Measurements from ENCODE around the gene MRPL21. TPM values are rescaled to one million over a fixed set of nuclear protein-coding genes. Genes with fewer than 3 reads are reported as not detected.
A peak's percentile ranks its signal among the peaks of the same experiment; 100 is the strongest.
"Not testable (repeated sequence)": the region's sequence is repeated elsewhere in the genome, so short reads cannot be mapped to it uniquely, and the experiment has no call there.

MRPL21 gene
- polyA plus RNA-seq, 1 donor (not counting 4 experiments of a cell fraction or from before 2014, with no cell fraction given) = 120 TPM

DNA sequence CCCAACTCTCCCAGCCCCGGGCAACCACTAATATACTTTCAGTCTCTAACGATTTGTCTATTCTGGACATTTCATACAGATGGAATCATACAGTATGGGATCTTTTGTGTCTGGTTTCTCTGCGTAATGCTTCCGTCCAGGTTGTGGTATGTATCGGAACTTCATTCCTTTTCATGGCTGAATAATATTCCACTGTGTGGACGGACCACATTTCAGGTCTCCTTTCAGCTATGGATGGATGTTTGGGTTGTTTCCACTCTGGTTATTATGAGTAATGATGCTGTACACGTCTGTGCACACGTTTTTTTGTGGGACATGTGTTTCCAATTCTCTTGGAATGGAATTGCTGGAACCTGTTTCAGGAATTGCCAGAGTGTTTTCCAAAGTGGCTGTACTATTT, 44.5 kb downstream of the MRPL21 start:
- Histone ChIP-seq H3K9me3 (ENCODE audit: control insufficient read depth, low read depth, low read length) (peaks cover 4% of the 10 kb centered on the region), H3K4me2 (ENCODE audit: control insufficient read depth, extremely low read depth, insufficient read depth, low read depth, low read length) (no peak overlapping the region), H3K9ac (ENCODE audit: control insufficient read depth, extremely low read depth, insufficient read depth, low read length) (no peak overlapping the region), H3K36me3 (ENCODE audit: control insufficient read depth in 2 of 2, extremely low read depth in 1 of 2, insufficient read depth in 2 of 2, low read length in 2 of 2) (no peaks in the 10 kb centered on the region), H3K27ac (ENCODE audit: control insufficient read depth, insufficient read depth, low read length) (no peak overlapping the region), H3K4me3 (ENCODE audit: control insufficient read depth in 2 of 3, extremely low read depth in 1 of 3, insufficient read depth in 2 of 3, low read depth in 1 of 3, low read length in 3 of 3) (no peak overlapping the region), H3K79me2 (ENCODE audit: control insufficient read depth, insufficient read depth, low read length) (no peaks in the 10 kb centered on the region), H3K4me1 (ENCODE audit: control insufficient read depth, extremely low read depth, insufficient read depth, low read length) (peaks cover 2% of the 10 kb centered on the region), H3K9me1 (ENCODE audit: control insufficient read depth, extremely low read depth, insufficient read depth, low read length) (no peaks in the 10 kb centered on the region), H2AFZ (ENCODE audit: control insufficient read depth, low read length) (no peak overlapping the region), H4K20me1 (ENCODE audit: control insufficient read depth, extremely low read depth, insufficient read depth, low read length) (no peaks in the 10 kb centered on the region), H3K27me3 (ENCODE audit: control insufficient read depth, extremely low read depth, insufficient read depth, low read length) (peaks cover 16% of the 10 kb centered on the region)
- DNase-seq (ENCODE audit: low read depth, low spot score) (no peak), FAIRE-seq (no peak)
- dilution Hi-C loops (cut with MboI; ENCODE audit: extremely low pct_ligation_motif_present, low sequenced_read_pairs) = no loop called here
- TF ChIP-seq EZH2 (IDR thresholded peaks at IDR 0.05; ENCODE audit: low read length) = no peak
- TF ChIP-seq, protein P1, sequence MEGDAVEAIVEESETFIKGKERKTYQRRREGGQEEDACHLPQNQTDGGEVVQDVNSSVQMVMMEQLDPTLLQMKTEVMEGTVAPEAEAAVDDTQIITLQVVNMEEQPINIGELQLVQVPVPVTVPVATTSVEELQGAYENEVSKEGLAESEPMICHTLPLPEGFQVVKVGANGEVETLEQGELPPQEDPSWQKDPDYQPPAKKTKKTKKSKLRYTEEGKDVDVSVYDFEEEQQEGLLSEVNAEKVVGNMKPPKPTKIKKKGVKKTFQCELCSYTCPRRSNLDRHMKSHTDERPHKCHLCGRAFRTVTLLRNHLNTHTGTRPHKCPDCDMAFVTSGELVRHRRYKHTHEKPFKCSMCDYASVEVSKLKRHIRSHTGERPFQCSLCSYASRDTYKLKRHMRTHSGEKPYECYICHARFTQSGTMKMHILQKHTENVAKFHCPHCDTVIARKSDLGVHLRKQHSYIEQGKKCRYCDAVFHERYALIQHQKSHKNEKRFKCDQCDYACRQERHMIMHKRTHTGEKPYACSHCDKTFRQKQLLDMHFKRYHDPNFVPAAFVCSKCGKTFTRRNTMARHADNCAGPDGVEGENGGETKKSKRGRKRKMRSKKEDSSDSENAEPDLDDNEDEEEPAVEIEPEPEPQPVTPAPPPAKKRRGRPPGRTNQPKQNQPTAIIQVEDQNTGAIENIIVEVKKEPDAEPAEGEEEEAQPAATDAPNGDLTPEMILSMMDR (optimal IDR thresholded peaks at IDR 0.05 in 1 of 3, IDR thresholded peaks at IDR 0.05 in 1 of 3, conservative IDR thresholded peaks at IDR 0.05 in 1 of 3; ENCODE audit: extremely low read depth in 1 of 3, insufficient read depth in 2 of 3, low read length in 3 of 3) = no peak

DNA sequence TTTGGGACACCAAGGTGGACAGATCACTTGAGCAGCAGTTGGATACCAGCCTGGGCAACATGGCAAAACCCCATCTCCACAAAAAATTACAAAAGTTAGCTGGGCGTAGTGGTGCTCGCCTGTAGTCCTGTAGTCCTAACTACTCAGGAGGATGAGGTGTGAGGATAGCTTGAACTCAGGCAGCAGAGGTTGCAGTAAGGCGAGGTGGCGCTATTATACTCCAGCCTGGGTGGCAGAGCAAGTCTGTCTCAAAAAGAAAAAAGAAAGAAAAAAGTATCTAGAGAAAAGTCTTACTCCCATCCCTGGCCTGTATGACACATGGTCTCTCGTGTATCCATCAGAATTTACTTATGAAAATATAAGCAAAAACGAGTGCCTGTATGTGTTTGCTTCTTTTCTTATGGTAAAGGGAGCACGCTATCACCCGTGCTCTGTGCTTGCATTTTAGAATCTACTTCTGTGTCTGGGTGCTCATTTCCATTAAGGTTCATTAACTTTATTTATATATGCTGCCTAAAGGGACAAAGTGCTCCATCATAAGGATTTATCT, 46.5 kb downstream of the MRPL21 start:
- no peak for FAIRE-seq
- Histone ChIP-seq H3K79me2 (ENCODE audit: control insufficient read depth, insufficient read depth, low read length) (no peaks in the 10 kb centered on the region), H2AFZ (ENCODE audit: control insufficient read depth, low read length) (no peak overlapping the region), H3K4me2 (ENCODE audit: control insufficient read depth, extremely low read depth, insufficient read depth, low read depth, low read length) (no peak overlapping the region), H3K9me1 (ENCODE audit: control insufficient read depth, extremely low read depth, insufficient read depth, low read length) (no peaks in the 10 kb centered on the region), H3K27ac (ENCODE audit: control insufficient read depth, insufficient read depth, low read length) (no peak overlapping the region), H3K9ac (ENCODE audit: control insufficient read depth, extremely low read depth, insufficient read depth, low read length) (no peak overlapping the region), H3K27me3 (ENCODE audit: control insufficient read depth, extremely low read depth, insufficient read depth, low read length) (peaks cover 29% of the 10 kb centered on the region), H4K20me1 (ENCODE audit: control insufficient read depth, extremely low read depth, insufficient read depth, low read length) (no peaks in the 10 kb centered on the region), H3K4me1 (ENCODE audit: control insufficient read depth, extremely low read depth, insufficient read depth, low read length) (peaks cover 2% of the 10 kb centered on the region), H3K9me3 (ENCODE audit: control insufficient read depth, low read depth, low read length) (no peaks in the 10 kb centered on the region), H3K36me3 (ENCODE audit: control insufficient read depth in 2 of 2, extremely low read depth in 1 of 2, insufficient read depth in 2 of 2, low read length in 2 of 2) (no peaks in the 10 kb centered on the region), H3K4me3 (ENCODE audit: control insufficient read depth in 2 of 3, extremely low read depth in 1 of 3, insufficient read depth in 2 of 3, low read depth in 1 of 3, low read length in 3 of 3) (no peak overlapping the region)
- dilution Hi-C loops (cut with MboI; ENCODE audit: extremely low pct_ligation_motif_present, low sequenced_read_pairs) = no loop called here
- TF ChIP-seq, protein P1 (optimal IDR thresholded peaks at IDR 0.05 in 1 of 3, IDR thresholded peaks at IDR 0.05 in 1 of 3, conservative IDR thresholded peaks at IDR 0.05 in 1 of 3; ENCODE audit: extremely low read depth in 1 of 3, insufficient read depth in 2 of 3, low read length in 3 of 3) = peak in 1 of 3 experiments; percentile 19
- TF ChIP-seq EZH2 (IDR thresholded peaks at IDR 0.05; ENCODE audit: low read length) = no peak
- no peak for DNase-seq (ENCODE audit: low read depth, low spot score)

DNA sequence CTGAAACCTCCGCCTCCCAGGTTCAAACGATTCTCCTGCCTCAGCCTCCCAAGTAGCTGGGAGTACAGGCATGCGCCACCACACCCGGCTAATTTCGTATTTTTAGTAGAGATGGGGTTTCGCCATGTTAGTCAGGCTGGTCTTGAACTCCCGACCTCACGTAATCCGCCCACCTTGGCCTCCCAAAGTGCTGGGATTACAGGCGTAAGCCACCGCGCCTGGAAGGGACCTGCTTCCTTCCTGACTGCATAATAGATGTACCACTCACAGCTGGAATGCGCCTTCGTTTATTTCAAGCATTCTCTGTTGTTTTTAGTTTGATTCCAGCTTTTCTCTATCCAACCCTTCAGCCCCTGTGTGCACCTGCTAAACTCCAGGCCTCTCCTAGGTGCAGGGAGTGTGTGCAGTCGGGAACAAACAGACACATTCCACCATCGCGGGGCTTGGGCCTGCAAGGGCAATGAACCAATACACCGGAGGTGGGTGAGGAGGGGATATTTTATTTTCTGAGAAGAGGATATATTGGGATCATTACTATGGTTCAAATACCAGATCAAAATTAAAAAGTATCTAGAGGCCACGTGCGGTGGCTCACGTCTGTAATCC, 47.1 kb downstream of the MRPL21 start:
- H3K79me2 ChIP-seq (ENCODE audit: control insufficient read depth, insufficient read depth, low read length); H3K4me2 ChIP-seq (ENCODE audit: control insufficient read depth, extremely low read depth, insufficient read depth, low read depth, low read length); H2AFZ ChIP-seq (ENCODE audit: control insufficient read depth, low read length); H3K9ac ChIP-seq (ENCODE audit: control insufficient read depth, extremely low read depth, insufficient read depth, low read length); H3K4me1 ChIP-seq (ENCODE audit: control insufficient read depth, extremely low read depth, insufficient read depth, low read length); FAIRE-seq; dilution Hi-C loops (cut with MboI; ENCODE audit: extremely low pct_ligation_motif_present, low sequenced_read_pairs); H3K27ac ChIP-seq (ENCODE audit: control insufficient read depth, insufficient read depth, low read length); H3K9me3 ChIP-seq (ENCODE audit: control insufficient read depth, low read depth, low read length); H3K36me3 ChIP-seq (ENCODE audit: control insufficient read depth in 2 of 2, extremely low read depth in 1 of 2, insufficient read depth in 2 of 2, low read length in 2 of 2); H3K9me1 ChIP-seq (ENCODE audit: control insufficient read depth, extremely low read depth, insufficient read depth, low read length); DNase-seq (ENCODE audit: low read depth, low spot score); H3K4me3 ChIP-seq (ENCODE audit: control insufficient read depth in 2 of 3, extremely low read depth in 1 of 3, insufficient read depth in 2 of 3, low read depth in 1 of 3, low read length in 3 of 3); H4K20me1 ChIP-seq (ENCODE audit: control insufficient read depth, extremely low read depth, insufficient read depth, low read length): not testable (repeated sequence)
- peaks cover 33% of the 10 kb centered on the region for H3K27me3 ChIP-seq (ENCODE audit: control insufficient read depth, extremely low read depth, insufficient read depth, low read length)

Measured in keratinocyte (primary cell).